Body of pancreas (tissue), 4 donors: ENCODE measurements around the gene TASP1.

Experiments
- CTCF ChIP-seq, 7 experiments: fragments of 450-650 bp in 4 of 7; fragments of 200-600 bp in 3 of 7; sonication (generic) in 3 of 7; IDR thresholded peaks; one replicate each; pipeline ENCODE4 v1.5.1; 2016 to 2019; ENCODE audit warnings: antibody characterized with exemption in 7 of 7
- POLR2A ChIP-seq, 3 donors: fragments of 450-650 bp; IDR thresholded peaks; one replicate each; pipeline ENCODE4 v1.6.1; 2016; ENCODE audit warnings: antibody characterized with exemption in 3 of 3, mild to moderate bottlenecking in 2 of 3

GRCh38 chr20:13402171-13402760, 236.5 kb downstream of the TASP1 start:
- TF ChIP-seq POLR2A (IDR thresholded peaks at IDR 0.05) (no peak), CTCF (IDR thresholded peaks at IDR 0.05) (no peak)
